GM12891 (cell line): ENCODE measurements around the gene GFM1.

Experiments used
- PAX5 ChIP-seq: IDR thresholded peaks from 2 replicates; pipeline ENCODE4 v1.6.1; 2011; ENCODE audit warnings: low read length, moderate library complexity, mild to moderate bottlenecking; ENCODE audit not compliant: insufficient read depth, severe bottlenecking
- POLR2A ChIP-seq: IDR thresholded peaks from 2 replicates; pipeline ENCODE4 v1.6.1; 2011; ENCODE audit warnings: low read depth, low read length, control low read depth
- POLR2AphosphoS5 ChIP-seq: IDR thresholded peaks from 2 replicates; pipeline ENCODE4 v1.6.1; 2011; ENCODE audit warnings: low read depth, low read length, control low read depth
- SPI1 ChIP-seq: IDR thresholded peaks from 2 replicates; pipeline ENCODE4 v1.6.1; 2011; ENCODE audit warnings: low read depth, low read length, control low read depth
- TAF1 ChIP-seq: IDR thresholded peaks from 2 replicates; pipeline ENCODE4 v1.6.1; 2011; ENCODE audit warnings: low read depth, low read length, control low read depth

GRCh38 chr3:158680861-158681260, 36.5 kb downstream of the GFM1 start:
- TF ChIP-seq TAF1 (no peak), SPI1 (no peak), POLR2A (no peak), POLR2AphosphoS5 (no peak), PAX5 (no peak)
